NCI-H748 (cell line): Measurements from ENCODE around the gene TERB1.
A peak's percentile ranks its signal among the peaks of the same experiment; 100 is the strongest.

ENCODE experiments used
- DNase-seq: peaks from one replicate; lab custom pipeline; 2025; ENCODE audit not compliant: unreplicated experiment; lab: John Stamatoyannopoulos, UW

TERB1 gene, protein sequence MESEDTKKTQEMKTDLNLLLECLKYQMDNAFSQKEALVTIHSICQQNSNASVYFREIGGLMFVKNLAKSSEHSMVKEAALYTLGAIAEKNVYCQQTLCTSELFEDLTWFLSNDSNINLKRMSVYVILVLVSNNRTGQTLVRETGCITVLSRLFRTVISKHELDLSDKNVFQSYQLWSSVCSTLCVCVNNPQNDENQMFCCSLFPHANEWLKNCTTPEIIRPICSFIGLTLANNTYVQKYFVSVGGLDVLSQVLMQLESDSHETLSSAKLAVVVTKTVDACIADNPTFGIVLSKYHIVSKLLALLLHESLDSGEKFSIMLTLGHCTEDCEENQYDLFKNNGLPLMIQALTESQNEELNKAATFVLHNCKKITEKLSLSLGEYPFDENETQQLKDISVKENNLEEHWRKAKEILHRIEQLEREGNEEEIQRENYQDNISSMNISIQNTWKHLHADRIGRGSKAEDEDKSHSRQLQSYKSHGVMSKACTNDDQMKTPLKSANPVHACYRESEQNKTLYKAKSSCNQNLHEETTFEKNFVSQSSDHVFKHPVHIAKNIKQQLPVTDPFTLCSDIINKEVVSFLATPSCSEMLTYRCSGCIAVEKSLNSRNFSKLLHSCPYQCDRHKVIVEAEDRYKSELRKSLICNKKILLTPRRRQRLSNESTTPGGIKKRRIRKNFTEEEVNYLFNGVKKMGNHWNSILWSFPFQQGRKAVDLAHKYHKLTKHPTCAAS

DNA sequence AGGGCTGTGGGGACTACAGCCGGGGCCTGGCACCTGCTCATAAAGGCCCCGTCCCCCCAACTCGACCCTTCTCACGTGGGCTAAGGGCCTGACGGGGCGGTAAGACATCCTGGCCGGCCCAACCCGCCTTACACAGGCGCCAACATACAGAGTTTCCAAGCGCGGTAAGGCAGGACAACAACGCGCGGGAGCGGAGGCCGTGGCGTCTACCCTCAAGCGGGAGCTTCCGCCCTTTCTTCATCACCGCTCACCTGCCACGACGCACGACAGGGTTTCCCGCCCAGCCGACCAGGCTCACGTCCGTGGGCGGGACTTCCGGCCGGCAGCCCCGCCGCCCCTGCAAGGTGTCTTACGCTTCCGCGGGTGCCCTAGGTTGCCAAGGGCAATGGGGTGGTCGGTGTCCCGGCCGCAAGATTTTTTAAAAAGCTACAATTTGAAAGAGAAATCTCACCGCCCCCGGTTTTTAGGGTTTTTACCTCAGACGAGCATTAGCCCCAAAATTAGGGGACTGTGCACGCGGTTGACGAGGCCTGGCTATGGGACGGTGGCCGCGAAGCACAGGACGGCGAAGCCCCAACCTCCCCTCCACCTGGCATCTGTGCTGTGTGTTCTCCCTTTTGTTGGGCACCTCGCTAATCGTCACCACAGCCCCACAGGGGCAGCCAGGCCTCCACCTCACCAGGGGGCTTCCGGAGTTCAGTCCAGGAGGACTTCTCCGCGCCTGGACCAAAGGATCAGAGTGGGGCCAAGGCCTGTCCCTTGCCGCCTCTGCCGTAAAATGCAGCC is at the start of gene TERB1:
Gene TERB1, minus strand, starts transcription at position 265 of the 786 bp plus-strand sequence. CDS start 4,786 bp downstream, outside the sequence.
- DNase-seq: no peak

DNA sequence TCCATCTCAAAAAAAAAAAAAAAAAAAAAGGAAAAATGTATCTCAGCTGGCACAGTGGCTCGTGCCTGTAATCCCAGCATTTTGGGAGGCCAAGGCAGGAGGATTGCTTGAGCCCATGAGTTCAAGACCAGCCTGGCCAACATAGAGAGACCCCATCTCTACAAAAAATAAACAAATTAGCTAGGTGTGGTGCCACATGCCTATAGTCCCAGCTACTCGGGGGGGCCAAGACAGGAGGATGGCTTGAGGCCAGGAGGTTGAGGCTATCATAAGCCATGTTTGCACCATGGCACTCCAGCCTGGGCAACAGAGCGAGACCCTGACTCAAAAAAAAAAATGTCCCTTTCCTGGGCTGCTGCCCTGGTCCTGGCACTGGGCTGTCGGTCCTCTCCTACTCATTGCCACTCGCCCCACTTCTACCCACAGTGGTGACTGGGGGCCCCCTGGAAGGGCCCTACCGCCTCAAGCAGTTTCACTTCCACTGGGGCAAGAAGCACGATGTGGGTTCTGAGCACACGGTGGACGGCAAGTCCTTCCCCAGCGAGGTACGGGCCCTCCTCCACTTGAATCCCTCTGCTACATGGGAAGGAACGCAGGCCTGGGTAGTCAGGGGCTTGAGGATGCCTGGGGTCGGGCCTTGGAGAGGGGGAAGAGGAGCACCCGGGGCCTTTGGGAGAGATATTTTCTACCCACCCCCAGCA is 48.9 kb upstream of the TERB1 start:
- no peak for DNase-seq

DNA sequence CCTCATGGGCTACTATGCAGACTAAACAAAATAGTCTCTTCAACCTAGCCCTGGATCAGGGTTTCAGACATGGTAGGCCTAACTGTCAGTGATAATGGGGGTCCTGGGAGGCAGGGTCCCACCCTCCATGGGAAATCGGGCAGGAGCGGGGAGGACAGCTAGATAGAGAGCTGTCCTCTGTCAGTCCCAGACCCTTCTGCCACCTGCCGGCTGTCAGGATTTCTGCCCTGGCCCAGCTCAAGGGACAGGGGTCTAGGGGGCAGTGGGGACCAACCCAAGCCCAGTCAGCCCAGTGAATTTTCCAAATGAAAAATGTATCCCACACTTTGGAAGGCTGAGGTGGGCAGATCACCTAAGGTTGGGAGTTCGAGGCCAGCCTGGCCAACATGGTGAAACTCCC is 48.2 kb upstream of the TERB1 start:
- DNase-seq: no peak

DNA sequence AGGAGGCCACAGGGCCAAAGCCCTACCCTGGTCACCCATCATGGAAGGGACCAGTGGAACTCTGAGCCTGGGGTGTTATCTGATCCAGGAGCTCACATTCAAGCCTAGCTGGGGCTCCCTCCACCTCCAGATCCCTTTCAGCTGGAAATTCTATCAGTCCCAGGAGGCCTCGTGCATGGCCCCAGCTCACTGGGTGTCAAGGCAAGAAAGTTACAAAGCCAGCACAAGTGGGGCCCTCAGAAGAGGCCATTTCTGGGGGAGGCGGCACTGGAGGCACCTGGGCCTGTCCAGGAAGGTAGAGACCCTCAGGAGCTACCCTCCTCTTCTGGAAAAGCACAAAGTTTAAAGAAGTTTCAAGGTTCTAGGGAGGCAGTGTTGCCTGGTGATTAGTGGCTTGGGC is 47.6 kb upstream of the TERB1 start:
- no peak for DNase-seq

DNA sequence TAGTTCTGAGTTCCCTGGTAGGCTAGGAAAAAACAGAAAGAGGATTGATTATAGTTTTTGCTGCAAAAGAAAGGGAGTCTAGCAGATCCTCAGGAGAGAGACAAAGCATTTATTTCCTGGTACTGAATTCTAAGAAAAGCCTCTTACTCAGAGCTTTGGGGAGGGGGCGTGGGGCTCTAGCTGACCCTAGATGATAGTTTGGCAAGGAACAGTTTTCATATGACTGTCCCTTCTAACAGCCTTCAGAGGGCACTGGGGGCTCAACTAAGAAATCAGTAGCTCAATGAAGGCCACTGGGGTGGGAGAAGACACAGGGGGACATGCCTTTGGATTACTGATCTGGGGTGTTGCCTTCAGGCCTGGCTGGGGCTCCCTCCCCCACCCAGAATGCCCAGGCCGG is 46.8 kb upstream of the TERB1 start:
- DNase-seq: no peak

DNA sequence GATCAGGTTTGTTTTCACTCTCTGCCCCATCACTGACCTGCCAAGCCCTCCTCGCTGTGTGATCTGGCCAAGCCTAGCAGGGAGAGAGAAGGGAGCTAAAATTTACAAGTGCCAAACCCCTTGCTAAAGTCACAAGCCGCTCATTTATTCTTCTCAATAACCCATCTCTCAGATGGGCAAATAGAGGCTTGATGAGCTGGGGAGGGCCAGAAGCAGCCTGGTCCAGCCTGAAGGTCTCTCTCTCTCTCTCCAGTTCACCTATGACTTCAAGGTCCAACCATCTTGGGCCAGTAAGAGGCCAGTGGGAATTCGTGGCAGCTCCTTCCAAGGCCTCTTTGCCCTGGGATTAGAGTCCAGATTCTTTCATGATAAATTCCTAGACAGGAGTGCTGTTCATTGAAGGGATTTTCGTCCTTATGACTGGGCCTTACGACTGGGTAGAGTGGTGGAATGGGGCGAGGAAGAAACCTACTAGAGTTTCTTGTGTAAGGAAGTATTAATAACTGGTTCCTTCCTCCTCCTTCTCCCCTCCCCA is 46.2 kb upstream of the TERB1 start:
- no peak for DNase-seq

DNA sequence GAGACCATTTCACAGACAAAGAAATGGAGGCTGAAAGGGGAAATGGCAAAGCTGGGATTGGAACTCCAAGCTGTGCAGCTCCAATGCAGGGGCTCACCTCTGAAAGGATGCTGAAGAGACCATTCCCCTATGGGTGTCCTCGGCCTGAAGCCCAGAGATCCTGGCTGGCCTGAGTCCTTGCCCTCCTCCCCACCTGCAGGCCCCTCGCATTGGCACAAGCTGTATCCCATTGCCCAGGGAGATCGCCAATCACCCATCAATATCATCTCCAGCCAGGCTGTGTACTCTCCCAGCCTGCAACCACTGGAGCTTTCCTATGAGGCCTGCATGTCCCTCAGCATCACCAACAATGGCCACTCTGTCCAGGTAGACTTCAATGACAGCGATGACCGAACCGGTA is 45.4 kb upstream of the TERB1 start:
- no peak for DNase-seq

DNA sequence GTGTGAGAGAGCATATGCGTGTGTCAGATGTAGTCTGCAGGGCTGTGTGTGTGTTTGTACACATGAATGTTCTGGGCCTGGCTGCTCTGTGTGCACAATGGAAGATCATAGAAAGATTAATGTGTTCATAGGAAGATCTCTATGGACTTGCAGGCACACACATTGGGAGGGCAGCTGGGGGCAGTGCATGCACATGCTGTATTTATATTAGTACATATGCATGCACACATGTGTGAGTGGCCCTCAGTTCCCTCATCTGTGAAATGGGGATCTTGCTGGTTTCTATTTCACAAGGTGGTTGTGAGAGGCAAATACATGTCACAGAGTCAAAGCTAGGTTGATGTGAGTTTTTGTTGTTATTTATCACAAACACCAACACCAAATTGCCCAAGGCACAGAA is 44.9 kb upstream of the TERB1 start:
- no peak for DNase-seq

DNA sequence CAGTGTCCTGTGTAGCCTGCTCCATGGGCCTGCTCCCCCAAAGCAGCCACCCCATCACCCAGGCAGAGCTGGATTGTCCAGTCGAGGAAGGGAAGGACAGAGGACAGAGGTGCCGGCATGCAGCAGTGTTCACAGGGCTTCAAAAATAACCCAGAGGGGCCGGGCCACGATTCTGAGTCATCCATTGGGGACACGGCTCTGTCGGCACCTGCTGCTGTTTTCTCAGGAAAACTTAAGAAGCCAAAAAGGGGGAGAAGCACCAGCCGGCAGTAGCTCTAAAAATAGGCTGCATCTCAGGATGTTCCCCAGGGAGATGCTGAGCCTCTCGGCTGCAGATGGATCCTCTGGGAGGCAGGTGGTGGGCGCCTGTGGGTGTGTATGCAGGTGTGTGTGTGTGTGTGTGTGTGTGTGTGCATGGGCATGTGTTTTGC is 44.4 kb upstream of the TERB1 start:
- DNase-seq: no peak

DNA sequence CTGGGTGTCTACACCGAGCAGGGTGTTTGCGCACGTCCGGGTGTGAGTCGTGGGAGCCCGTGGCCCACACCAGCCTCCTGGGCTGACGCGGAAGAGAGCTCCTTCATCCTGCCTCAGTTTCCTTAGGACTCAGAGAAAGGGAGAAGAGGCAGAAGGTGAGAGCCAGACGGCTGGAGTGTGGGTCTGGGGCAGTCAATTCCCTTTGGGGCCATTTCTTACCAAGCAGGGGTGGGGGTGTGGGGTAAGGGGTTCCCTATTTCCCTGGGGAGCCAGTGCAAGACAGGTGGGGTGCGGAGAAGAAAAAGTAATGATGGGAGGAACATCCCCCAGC is 43.7 kb upstream of the TERB1 start:
- DNase-seq: no peak

DNA sequence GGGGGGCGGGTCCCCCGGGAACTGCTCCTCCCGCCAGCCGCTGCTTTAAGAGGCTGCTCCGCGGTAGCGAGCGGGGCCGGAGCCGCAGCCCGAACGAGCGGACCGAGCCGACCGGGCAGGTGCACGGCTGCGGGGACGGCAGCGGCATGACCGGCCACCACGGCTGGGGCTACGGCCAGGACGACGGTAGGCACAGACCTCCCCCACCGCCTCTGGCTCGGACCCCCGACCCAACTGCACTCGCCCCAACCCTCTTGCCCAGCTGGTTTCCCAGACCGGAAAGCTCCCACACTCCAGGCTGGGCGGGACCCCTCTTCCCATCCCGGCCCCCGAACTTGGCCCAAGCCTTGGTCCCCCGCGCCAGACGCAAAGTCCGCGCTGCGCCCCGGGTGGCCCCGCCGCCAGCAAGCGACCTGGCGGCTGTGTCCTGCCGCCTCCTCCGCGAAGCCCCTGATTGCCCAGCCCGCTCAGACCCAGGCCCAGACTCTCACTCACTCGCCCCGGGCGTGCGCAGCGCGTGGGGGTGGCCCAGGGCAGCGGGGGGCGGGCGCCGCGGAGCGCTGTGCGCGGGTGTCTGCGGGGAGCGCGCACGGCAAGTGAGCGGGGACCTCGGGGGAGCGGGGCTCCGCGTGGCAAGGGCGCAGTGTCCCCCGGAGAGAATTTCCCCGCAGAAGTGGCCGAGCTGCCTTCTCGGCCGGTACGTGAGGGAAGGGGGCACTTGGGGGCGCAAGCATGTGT is 43.1 kb upstream of the TERB1 start, which contains the start of gene CA7:
Gene CA7, plus strand, starts transcription at position 73 of the 738 bp plus-strand sequence. Its CDS starts 74 bp downstream, at position 147.
- DNase-seq: peak; percentile 5

DNA sequence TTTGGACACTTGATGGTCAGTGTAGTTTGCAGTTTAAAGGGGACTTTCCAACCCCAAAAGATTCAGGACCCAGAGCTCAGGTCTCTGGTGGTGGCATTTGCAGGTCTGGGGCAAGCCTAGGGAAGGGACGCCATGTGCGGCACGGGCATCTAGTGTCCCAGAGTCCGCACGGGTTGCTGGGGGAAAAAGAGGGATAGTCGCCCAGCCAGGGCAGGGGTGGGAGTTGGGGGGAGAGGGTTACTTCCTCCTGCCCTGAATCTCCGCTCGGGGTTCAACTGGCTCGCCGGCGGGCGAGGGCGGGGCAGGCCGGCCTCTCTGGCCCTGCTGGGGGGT is 42.6 kb upstream of the TERB1 start:
- no peak for DNase-seq

DNA sequence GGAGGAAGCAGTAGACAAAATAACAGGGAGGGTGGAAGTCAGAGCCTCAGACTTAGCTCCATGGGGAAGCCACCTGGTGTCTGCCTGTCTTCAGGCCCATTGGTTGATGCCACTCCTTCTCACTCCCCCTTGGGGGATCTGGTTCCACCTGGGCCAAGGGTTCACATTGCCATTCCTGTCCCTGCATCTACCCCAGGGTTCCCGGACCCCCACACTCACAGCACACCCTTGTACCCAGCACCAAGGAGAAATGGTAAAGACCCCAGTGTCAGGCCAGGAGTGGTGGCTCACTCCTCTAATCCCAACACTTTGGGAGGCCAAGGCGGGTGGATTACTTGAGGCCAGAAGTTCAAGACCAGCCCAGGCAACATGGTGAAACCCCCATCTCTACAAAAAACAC is 41.8 kb upstream of the TERB1 start:
- DNase-seq: no peak

DNA sequence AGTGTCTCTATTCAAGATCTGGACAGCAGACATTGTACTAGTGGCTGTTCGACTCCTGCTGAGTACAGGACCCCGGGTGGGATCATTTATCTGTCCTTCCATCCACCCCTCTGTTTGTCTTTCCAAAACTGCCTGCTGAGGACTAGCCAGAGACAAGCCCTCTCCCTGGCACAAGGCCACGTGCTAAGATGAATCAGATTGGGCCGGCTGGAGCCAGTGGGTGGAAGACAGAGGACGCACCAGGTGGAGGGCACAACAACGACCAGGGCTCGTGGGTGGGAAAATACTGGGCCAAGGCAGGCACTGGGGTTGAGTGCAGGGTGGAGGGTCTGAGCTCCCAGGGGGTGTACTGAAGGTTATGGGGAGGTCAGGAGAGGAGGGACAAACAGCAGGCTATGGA is 41.4 kb upstream of the TERB1 start:
- no peak for DNase-seq

DNA sequence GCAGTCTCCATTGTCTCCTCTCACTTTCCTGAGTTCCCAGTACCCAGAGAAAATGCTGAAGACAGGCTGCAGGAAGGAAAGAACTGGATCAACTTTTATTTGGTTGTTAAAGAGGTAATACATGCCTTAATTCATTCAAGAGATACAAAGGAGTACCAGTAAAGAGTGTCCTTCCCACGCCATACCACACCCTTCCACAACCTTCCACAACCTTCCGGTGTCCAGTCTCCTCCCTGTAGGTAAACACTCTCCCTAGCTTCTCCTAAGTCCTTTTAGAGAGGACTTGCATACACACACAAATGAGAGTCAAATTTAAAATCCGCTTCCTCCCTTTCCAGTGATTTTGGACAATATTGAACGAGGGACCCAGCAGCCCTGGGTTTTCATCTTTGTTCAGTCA is 40.0 kb upstream of the TERB1 start:
- DNase-seq: no peak

DNA sequence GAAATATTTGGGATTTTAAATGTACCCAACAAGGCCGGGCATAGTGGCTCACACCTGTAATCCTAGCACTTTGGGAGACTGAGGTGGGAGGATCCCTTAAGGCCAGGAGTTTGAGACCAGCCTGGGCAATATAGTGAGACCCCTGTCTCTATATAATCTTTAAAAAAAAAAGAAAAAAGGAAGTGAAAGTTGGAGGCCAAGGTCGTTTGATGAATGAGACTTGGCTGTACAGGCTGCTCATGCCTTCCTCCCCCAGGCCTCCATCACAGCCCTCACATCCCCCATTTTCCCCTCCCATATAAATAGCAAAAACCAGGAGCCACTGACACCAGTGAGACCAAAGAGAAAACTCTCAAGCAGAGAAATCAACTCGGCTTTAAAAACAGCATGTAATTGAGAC is 39.5 kb upstream of the TERB1 start:
- no peak for DNase-seq

DNA sequence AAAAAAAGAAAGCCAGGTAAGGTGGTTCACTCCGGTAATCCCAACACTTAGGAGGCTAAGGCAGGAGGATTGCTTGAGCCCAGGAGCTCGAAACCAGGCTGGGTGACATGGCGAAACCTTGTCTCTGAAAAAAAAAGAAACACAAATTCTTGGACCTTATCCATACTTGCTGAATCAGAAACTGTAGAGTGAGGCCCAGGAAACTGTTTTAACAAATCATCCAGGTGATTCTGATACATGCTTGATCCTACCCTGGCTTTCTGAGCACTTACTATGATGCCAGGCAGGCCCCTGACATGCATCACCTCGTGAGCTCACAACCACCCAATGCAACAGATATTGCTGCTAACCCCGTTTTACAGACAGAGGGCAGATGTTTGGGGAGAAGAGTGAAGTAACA is 33.4 kb upstream of the TERB1 start:
- DNase-seq: no peak

DNA sequence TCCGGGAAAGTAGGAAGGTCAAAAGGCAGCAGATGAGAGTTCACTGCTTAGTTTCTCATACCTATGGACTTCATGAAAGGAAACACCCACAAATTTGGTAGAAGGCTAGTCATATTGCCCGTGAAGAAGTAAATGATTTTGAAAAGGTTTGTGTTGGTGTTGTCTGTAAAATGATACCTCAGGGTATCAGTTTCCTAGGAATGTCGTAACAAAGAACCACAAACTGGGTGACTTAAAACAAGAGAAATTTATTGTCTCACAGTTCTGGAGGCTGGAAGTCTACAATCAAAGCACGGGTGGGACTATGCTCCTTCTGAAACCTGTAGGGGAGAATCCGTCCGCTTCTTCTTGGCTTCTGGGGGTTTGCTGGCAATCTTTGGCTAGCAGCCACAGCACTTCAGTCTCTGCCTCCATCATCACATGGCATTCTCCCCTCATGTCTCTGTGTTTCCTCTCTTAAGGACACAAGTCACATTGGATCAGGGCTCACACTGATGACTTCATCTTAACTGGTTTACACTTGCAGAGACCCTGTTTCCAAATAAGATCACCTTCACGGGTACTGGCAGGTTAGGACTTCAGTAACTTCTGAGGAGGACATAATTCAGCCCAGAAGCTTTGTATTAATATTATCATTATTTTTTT is 31.4 kb upstream of the TERB1 start:
- no peak for DNase-seq

DNA sequence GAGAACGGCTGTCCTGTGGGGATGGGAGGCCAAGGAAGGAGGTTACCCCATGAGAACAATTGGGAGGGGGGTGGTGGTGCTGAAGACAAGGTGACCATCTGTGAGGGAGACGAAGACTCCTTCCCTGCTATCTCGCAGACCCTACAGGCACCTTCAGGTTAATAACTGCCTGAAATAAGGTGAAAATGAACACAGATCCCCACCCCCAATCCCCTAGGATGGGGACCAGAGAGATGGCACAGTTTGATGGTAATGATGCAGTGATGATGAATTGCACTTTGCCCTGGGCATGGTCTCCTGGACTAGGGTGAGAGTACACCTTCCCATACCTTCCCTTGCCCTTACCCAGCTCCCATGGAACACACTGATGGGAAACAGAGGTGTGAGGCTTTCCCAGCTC is 30.8 kb upstream of the TERB1 start:
- DNase-seq: no peak
